HG03025 (cell line): Measurements from ENCODE around the gene PRIMA1.
"Not testable (repeated sequence)": the region's sequence is repeated elsewhere in the genome, so short reads cannot be mapped to it uniquely, and the experiment has no call there.

Source experiments
- ATAC-seq: cut with Tn5 transposase; IDR thresholded peaks from one replicate; pipeline ENCODE4 v1.9.1; 2021; ENCODE audit warnings: mild to moderate bottlenecking, moderate library complexity; ENCODE audit not compliant: unreplicated experiment, low FRiP score

PRIMA1 gene

GRCh38 chr14:93788293-93788542 lies at the start of gene PRIMA1:
Gene PRIMA1, minus strand, starts transcription at chr14:93788485. Its CDS starts 767 bp downstream, at chr14:93787718.
- no peak for ATAC-seq

- no peak for ATAC-seq
Observed at GRCh38 chr14:93834699-93835371, 46.5 kb upstream of the PRIMA1 start.

GRCh38 chr14:93832665-93833064 lies 44.4 kb upstream of the PRIMA1 start:
- no peak for ATAC-seq

GRCh38 chr14:93832081-93832480 lies 43.8 kb upstream of the PRIMA1 start:
- ATAC-seq, result no peak

GRCh38 chr14:93830753-93831461 lies 42.6 kb upstream of the PRIMA1 start:
- no peak for ATAC-seq

GRCh38 chr14:93829839-93830481 lies 41.7 kb upstream of the PRIMA1 start:
- no peak for ATAC-seq

- ATAC-seq, result no peak
Observed at GRCh38 chr14:93825235-93825553, 36.9 kb upstream of the PRIMA1 start.

GRCh38 chr14:93824518-93825234 lies 36.4 kb upstream of the PRIMA1 start:
- ATAC-seq, result no peak

GRCh38 chr14:93824076-93824475 lies 35.8 kb upstream of the PRIMA1 start:
- ATAC-seq, result no peak

GRCh38 chr14:93821051-93821450 lies 32.8 kb upstream of the PRIMA1 start:
- ATAC-seq, result no peak

GRCh38 chr14:93818857-93819256 lies 30.6 kb upstream of the PRIMA1 start:
- no peak for ATAC-seq

- no peak for ATAC-seq
Observed at GRCh38 chr14:93811676-93812075, 23.4 kb upstream of the PRIMA1 start.

GRCh38 chr14:93811020-93811419 lies 22.7 kb upstream of the PRIMA1 start:
- no peak for ATAC-seq

- not testable (repeated sequence) for ATAC-seq
Observed at GRCh38 chr14:93809491-93810420, 21.5 kb upstream of the PRIMA1 start.

- ATAC-seq, result no peak
Observed at GRCh38 chr14:93804654-93805053, 16.4 kb upstream of the PRIMA1 start.

GRCh38 chr14:93803408-93804318 lies 15.4 kb upstream of the PRIMA1 start:
- no peak for ATAC-seq

- ATAC-seq, result no peak
Observed at GRCh38 chr14:93799989-93800921, 12.0 kb upstream of the PRIMA1 start.

GRCh38 chr14:93799617-93799988 lies 11.3 kb upstream of the PRIMA1 start:
- no peak for ATAC-seq
